ENCODE data around the gene AP5Z1.

AP5Z1 gene, protein sequence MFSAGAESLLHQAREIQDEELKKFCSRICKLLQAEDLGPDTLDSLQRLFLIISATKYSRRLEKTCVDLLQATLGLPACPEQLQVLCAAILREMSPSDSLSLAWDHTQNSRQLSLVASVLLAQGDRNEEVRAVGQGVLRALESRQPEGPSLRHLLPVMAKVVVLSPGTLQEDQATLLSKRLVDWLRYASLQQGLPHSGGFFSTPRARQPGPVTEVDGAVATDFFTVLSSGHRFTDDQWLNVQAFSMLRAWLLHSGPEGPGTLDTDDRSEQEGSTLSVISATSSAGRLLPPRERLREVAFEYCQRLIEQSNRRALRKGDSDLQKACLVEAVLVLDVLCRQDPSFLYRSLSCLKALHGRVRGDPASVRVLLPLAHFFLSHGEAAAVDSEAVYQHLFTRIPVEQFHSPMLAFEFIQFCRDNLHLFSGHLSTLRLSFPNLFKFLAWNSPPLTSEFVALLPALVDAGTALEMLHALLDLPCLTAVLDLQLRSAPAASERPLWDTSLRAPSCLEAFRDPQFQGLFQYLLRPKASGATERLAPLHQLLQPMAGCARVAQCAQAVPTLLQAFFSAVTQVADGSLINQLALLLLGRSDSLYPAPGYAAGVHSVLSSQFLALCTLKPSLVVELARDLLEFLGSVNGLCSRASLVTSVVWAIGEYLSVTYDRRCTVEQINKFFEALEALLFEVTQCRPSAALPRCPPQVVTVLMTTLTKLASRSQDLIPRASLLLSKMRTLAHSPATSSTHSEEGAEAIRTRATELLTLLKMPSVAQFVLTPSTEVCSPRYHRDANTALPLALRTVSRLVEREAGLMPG

DNA sequence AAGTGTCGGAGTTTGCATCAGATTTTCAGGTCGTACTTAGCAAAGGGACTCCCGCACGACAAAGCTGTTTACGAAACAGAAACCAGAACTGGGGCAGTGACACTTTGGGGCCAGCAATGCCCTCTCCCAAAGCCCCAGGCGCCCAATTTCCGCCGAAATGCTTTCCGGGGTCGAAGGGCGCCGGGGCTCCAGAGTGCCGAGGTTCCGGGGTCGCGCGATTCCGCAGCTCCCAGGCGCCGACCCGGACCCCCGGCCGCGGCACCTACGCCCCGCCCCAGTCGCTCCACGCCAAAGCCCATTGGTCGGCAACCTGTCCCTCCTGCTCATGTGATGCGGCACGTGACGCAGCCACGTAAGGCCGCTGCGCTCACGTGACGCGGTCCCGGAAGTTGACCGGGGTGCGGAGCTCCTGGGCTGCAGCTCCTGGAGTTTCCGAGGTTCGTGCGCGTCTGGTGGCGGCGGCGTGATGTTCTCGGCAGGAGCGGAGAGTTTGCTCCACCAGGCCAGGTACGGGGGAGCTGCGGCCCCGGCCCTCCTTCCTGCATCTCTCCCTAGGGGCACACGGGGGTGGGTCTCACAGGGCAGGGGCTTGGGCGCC, at the start of gene AP5Z1:
TSS of gene AP5Z1 (plus strand) at position 374 of the 598 bp plus-strand sequence. CDS start at position 467, 93 bp downstream.
- DNase-seq (ENCODE audit: low spot score in 2 of 2) (peak; percentile 86 to 95), ATAC-seq (peak; percentile 92)
- Mint-ChIP-seq H3K36me3 (peaks cover 33% of the 10 kb centered on the region), H3K4me3 (peak within 1 kb of the TSS; percentile 99), H3K4me1 (peaks cover 38% of the 10 kb centered on the region), H3K27ac (peak within 1 kb of the TSS; percentile 98), H3K9me3 (no peaks in the 10 kb centered on the region)

DNA sequence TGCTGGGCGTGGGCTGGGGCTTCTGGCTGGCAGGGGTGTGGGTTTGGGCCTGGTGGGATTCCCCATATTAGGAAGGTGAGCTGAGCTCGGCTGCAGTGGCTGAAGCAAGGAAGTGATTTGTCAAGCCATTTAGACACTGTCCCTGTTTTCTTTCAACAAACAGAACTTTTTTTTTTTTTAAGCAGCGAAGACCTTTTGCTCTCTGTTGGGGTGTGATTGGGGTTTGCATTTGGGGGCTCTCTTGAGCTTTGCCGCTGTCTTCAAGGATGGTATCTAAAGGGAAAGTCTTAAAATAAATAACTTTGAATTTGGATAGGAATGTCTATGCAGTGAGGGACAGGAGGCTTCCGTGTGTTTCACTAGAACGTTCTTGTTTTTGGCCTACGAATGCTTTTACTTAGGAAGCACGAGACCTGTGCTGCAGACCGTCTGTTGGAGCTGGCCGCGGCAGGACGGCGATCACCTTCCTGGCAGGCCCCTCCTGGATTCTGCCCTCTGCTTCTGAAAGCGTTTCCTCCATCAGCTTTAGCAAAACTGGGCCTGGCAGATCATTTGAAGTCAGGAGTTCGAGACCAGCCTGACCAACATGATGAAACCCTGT, 49.5 kb upstream of the AP5Z1 start:
- no peaks in the 10 kb centered on the region for H3K9me3 Mint-ChIP-seq
- peak overlapping the region; percentile 91 for H3K27ac Mint-ChIP-seq
- H3K36me3 Mint-ChIP-seq: peaks cover 38% of the 10 kb centered on the region
- no peak for DNase-seq (ENCODE audit: low spot score in 2 of 2)
- ATAC-seq: no peak
- H3K4me1 Mint-ChIP-seq: peaks cover 26% of the 10 kb centered on the region
- H3K4me3 Mint-ChIP-seq: peak overlapping the region; percentile 85

DNA sequence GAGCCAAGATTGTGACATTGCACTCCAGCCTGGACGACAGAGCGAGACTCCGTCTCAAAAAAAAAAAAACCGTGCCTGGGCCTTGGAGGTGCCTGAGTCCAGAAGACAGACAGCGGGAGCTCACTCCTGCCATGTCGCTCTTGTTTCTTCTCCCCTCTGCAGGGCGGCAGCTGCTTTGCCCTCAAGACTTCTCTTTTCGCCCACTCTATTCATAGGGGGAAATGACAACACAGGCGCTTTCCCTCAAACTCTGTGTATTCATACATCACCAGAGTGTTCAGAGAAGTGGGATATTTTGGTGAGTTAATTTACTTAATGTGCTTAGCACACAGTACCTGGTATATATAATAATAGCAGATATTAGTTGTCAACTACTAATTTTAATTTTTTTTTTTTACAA, 48.9 kb upstream of the AP5Z1 start:
- ATAC-seq (no peak), DNase-seq (ENCODE audit: low spot score in 2 of 2) (no peak)
- Mint-ChIP-seq H3K27ac (no peak overlapping the region), H3K4me3 (no peak overlapping the region), H3K4me1 (peaks cover 23% of the 10 kb centered on the region), H3K36me3 (peaks cover 32% of the 10 kb centered on the region), H3K9me3 (no peaks in the 10 kb centered on the region)

DNA sequence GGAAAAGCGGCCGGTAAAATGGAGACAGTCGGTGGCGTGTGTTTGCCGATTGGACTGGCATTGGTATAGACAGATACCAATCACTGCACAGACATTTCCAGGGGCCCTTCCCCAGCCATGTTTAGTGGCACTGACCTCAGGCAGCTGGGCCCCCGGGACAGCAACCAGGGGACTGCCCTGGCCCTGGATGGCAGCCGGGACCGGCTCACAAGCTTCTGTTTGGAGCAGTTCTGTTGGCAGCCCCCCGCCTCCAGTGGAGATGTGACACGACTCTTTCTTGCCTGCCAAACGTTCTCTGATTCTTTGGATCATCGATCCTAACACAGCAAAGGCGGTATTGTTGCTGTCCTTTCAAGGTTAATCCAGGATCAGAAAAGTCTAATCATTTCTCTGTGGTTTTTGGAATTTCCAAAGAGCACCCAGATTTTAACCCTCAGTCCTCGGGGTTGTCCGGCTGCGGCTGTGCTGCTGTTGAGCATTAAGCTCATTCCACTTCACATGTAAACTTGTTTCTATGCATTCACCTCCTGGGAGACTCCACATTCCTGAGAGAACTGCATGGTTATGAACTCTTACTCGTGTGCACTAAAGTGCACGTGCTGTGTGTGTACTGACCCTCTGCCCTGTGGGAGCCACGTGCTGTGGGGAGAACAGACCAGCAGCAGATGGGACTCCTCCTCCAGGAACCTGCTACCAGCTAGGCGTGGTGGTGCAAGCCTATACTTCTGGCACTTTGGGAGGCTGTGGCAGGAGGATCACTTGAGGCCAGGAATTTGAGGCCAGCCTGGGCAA, 47.3 kb upstream of the AP5Z1 start:
- Mint-ChIP-seq H3K4me1 (peaks cover 35% of the 10 kb centered on the region), H3K36me3 (peaks cover 24% of the 10 kb centered on the region), H3K9me3 (no peaks in the 10 kb centered on the region), H3K4me3 (no peak overlapping the region), H3K27ac (no peak overlapping the region)
- DNase-seq (ENCODE audit: low spot score in 2 of 2) (no peak), ATAC-seq (no peak)

DNA sequence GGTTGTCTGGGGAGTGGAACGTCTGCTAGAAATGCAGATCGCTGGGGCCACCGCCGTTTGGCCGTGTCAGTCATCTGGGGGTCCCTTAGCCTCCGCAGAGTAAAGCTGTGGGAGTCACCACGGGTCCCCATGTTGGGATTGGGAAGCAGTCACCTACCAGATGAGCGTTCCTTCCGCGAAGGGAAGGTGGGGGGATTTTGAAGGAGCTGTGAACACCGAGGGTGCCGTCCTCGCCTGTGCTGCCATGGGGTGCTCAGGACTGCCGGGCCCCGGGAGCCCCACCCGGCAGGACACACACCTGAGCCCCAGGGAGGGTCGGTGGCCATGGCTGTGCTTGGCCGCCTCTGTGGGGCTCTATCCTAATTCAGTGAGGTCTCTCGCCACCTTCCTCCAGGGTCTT, 46.2 kb upstream of the AP5Z1 start:
- DNase-seq (ENCODE audit: low spot score in 2 of 2): no peak
- ATAC-seq: no peak
- no peak overlapping the region for H3K4me3 Mint-ChIP-seq
- no peaks in the 10 kb centered on the region for H3K9me3 Mint-ChIP-seq
- H3K4me1 Mint-ChIP-seq: peaks cover 43% of the 10 kb centered on the region
- H3K27ac Mint-ChIP-seq: no peak overlapping the region
- peaks cover 17% of the 10 kb centered on the region for H3K36me3 Mint-ChIP-seq

DNA sequence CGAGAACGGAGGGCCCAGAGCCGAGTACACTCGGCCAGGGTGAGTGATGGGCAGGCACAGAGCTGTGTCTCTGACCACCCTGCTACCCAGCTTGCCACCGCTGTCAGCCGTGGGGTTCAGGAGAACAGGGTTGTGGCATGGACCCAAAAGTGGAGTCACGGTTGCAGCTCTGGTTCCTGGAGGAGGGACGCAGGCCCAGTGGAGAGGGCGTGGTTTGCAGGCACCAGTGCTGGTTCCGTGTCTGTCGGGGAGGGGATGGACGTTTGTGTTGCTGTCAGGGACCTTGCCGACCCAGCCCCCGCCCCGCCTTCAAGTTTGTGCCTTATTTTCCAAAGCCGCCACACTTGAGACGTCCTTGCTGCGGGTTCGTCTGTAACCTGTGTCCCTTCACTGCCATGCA, 45.1 kb upstream of the AP5Z1 start:
- Mint-ChIP-seq H3K4me1 (peaks cover 37% of the 10 kb centered on the region), H3K27ac (peak overlapping the region; percentile 58), H3K9me3 (no peaks in the 10 kb centered on the region), H3K4me3 (no peak overlapping the region), H3K36me3 (peaks cover 17% of the 10 kb centered on the region)
- DNase-seq (ENCODE audit: low spot score in 2 of 2): no peak
- ATAC-seq: no peak

DNA sequence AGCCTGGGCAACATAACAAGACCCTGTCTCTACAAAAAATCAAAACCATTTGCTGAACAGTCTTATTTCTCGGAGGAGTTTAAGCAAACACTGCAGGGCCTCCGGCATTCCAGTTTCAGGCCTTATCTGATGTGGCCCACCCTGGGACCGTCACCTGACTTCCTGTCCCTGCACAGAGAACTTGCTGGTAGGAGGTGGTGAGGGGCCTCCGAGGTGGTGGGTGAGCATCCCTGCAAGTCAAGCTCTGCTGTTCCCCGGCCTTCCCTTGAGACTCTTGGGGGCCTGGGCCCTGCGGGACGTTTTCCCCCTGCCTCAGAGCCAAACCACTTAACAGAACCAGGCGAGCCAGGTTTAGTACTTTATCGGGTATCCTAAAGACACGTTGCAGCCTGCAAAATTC, 44.5 kb upstream of the AP5Z1 start:
- no peak for DNase-seq (ENCODE audit: low spot score in 2 of 2)
- H3K9me3 Mint-ChIP-seq: no peaks in the 10 kb centered on the region
- peaks cover 17% of the 10 kb centered on the region for H3K36me3 Mint-ChIP-seq
- H3K27ac Mint-ChIP-seq: no peak overlapping the region
- H3K4me3 Mint-ChIP-seq: no peak overlapping the region
- no peak for ATAC-seq
- peaks cover 30% of the 10 kb centered on the region for H3K4me1 Mint-ChIP-seq

DNA sequence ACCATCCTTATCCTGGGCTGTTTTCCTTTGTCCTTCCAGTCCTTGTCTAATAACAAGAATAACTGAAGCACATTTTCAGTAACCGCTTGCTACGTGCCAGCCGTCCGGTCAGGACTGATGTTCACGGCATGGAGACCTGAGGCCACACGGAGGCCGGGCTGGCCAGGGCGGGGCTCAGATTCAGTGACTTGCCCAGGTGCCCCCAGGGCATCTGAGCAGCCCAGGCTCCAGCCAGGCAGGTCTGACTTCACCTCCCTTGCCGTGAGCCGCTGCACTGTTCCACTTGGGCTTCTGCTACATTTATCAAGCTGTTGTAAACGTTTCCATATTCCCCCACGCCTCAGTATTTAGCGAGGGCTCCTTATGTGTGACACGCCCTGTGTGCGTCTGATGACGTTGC, 43.6 kb upstream of the AP5Z1 start:
- Mint-ChIP-seq H3K4me3 (no peak overlapping the region), H3K9me3 (no peaks in the 10 kb centered on the region), H3K4me1 (peaks cover 29% of the 10 kb centered on the region), H3K36me3 (peaks cover 17% of the 10 kb centered on the region), H3K27ac (peak overlapping the region; percentile 45)
- DNase-seq (ENCODE audit: low spot score in 2 of 2) (no peak), ATAC-seq (no peak)

DNA sequence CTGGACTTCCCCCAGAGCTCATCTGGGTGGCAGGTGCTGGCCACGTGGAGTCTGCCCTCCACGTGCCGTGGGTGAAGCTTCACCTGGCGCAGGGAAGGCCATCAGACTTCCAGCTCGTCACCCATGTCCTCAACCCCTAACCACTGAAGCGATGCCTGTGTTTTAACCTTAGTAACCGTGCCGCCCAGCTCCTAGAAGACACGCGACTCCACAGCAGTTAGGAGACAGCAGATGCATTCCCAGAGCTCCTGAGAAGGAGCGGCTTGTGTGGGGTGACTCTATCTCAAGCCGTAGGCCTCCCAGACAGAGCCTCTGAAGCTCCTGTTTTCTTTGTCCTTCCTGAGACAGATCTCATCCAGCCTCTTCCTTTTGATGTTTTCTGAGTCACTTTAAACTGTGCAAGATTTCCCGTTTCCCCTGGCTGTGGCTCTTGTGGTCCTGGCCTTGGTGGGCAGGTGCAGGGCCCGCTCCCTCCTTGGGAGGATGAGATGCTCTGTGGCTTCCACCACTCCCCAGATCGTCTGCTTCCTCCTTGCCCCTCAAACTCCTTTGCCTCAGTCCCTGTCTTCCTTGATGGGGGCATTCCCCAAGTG, 41.4 kb upstream of the AP5Z1 start:
- Mint-ChIP-seq H3K4me1 (peaks cover 44% of the 10 kb centered on the region), H3K36me3 (peaks cover 8% of the 10 kb centered on the region), H3K4me3 (no peak overlapping the region), H3K27ac (peak overlapping the region; percentile 70), H3K9me3 (no peaks in the 10 kb centered on the region)
- DNase-seq (ENCODE audit: low spot score in 2 of 2): no peak
- ATAC-seq: no peak

DNA sequence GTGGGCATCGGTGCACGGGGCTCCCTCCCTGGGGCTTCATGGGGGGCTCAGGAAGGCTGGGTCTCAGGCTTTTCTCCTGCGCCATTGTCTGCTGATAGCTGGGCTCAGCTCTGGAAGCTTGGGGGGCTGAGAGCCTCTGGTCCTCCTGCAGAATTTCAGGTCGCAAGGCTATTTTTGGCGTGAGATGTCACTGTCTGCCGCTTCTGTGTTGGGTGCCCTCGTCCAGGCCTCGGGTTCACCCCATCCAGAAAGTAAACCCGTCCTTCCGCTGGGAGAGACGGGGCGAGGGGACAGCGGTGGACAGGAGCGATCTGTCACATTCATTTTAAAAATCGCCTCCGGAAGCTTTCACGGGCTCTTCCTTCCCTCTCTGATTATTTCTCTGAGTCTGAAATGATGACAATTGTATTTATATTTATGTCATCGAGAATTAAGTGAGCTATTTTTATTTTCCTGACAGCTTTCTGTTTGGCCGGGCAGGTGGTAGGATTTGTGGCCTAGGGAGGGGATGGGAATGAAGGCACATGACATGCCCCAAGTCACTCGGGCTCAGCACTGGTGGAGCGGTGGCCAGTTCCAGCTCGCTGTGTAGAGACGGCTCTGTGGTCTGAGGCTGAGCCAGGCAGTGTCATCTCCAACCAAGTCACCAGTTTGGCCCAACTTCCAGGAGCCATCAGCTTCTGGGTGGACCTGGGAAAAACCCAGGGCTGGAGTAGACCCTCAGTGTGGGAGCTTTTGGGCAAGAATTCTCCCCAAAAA, 40.7 kb upstream of the AP5Z1 start:
- H3K36me3 Mint-ChIP-seq: peaks cover 10% of the 10 kb centered on the region
- H3K9me3 Mint-ChIP-seq: no peaks in the 10 kb centered on the region
- DNase-seq (ENCODE audit: low spot score in 2 of 2) (no peak), ATAC-seq (no peak)
- H3K4me1 Mint-ChIP-seq: peaks cover 51% of the 10 kb centered on the region
- peak overlapping the region; percentile 70 for H3K27ac Mint-ChIP-seq
- H3K4me3 Mint-ChIP-seq: no peak overlapping the region

DNA sequence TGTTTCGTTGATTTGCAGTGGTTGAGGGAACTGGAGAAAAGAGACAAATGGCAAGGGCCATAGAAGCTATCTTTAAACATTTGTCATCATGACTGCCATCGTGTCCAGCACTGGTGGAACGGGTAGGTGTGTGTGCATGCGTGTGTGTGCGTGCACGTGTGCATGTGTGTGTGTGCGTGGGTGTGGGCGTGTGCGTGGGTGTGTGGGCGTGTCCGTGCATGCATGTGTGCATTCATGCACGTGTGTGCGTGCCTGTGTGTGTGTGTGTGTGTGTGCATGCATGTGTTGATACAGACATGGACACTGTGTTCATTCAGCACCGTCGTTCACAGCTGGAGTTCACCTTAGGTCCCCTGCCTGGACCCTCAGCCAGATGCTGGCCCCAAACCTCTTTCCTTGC, 38.1 kb upstream of the AP5Z1 start:
- no peak for DNase-seq (ENCODE audit: low spot score in 2 of 2)
- Mint-ChIP-seq H3K36me3 (peaks cover 27% of the 10 kb centered on the region), H3K9me3 (no peaks in the 10 kb centered on the region), H3K4me1 (peaks cover 49% of the 10 kb centered on the region), H3K4me3 (no peak overlapping the region), H3K27ac (no peak overlapping the region)
- ATAC-seq: no peak

DNA sequence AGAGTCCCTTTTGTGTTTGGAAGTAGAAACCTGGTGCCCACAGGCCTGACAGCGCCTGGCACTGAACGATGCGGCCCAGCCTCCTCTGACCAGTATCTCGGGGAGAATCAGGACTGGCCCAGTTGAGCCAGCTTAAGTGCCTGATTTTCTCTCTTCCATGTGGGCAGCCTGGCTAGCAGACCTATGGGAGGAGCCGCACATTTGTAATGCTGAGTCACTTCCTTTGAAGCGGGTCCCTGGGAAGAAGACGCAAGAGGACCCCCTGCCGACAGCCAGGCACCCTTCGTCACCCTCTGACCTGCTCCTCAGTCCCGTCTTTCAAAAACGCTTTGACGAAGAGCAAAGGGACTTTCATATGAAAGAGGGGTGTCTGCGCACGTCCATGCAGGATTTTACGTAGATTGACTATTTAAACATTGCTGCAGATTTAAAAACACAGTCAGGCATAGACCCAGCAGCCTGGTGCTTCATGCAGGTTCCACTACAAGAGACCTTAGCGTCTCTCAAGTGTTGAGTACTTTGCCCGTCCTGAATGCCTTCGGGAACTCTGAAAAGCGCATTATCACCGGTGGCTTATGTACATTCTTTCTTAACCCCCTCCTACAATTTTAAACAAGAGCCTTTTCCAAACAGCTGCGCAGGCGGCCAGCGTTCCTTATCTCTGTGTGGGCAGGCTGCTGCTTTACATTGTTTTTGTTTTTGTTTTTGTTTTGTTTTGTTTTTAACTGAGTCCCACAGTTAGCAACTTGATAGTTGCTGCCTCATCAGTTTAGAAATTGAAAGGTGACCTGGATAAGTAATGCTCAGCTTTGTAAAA, 36.5 kb upstream of the AP5Z1 start:
- Mint-ChIP-seq H3K27ac (peak overlapping the region; percentile 63), H3K4me3 (peak overlapping the region; percentile 61), H3K4me1 (peaks cover 36% of the 10 kb centered on the region), H3K36me3 (peaks cover 41% of the 10 kb centered on the region), H3K9me3 (no peaks in the 10 kb centered on the region)
- no peak for DNase-seq (ENCODE audit: low spot score in 2 of 2)
- peak; percentile 54 for ATAC-seq

DNA sequence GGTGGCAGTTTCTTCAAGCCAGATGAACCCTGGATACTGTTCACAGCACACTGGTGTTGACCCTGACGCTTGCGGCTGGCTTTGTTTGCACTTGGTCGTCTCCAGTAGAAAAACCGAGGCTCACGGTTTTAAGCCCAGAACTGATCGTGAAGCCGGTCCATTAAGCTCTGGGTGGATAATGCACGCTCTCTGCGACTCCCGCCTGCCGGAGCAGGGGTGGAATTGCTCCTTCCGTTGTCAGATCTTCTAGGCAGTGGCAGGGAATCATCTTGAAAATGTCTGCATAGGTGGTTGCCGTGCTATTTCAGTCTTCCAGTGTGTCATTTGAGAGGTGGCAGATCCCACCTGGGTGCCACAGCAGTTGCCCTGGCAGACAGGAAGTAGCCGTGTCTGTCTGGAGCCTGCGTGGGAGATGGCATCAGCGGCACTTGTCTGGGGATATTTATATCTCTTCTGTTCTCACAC, 35.9 kb upstream of the AP5Z1 start:
- no peaks in the 10 kb centered on the region for H3K9me3 Mint-ChIP-seq
- H3K4me1 Mint-ChIP-seq: peaks cover 36% of the 10 kb centered on the region
- ATAC-seq: peak; percentile 55
- no peak for DNase-seq (ENCODE audit: low spot score in 2 of 2)
- H3K4me3 Mint-ChIP-seq: peak overlapping the region; percentile 61
- H3K27ac Mint-ChIP-seq: peak overlapping the region; percentile 63
- peaks cover 44% of the 10 kb centered on the region for H3K36me3 Mint-ChIP-seq

All from stimulated activated effector memory CD8-positive, alpha-beta T cell treated with anti-CD3 and anti-CD28 coated beads, Interleukin-12 subunit alpha, Interleukin-12 subunit beta, amount 100 ng/mL, for 72 hours (primary cell).